ENCODE results near the gene UGT3A2.

UGT3A2 gene

GRCh38 chr5:36070687-36071571 is 4.2 kb upstream of the UGT3A2 start:
- Histone ChIP-seq H3K79me1 (ENCODE audit: low read length) (no peaks in the 10 kb centered on the region), H4K5ac (ENCODE audit: low read length) (no peak overlapping the region), H3K4ac (ENCODE audit: low read depth, low read length) (no peak overlapping the region), H2BK5ac (ENCODE audit: low read length) (no peak overlapping the region), H3K79me2 (ENCODE audit: control insufficient read depth, insufficient read depth, low read length) (no peaks in the 10 kb centered on the region), H3K23ac (ENCODE audit: low read length) (no peak overlapping the region), H3K4me1 (ENCODE audit: control insufficient read depth, low read depth, low read length) (no peaks in the 10 kb centered on the region), H4K8ac (ENCODE audit: low read depth, low read length) (no peak overlapping the region), H3K4me2 (ENCODE audit: low read length) (no peak overlapping the region), H3K4me3 (ENCODE audit: low read length) (no peak overlapping the region), H3K56ac (ENCODE audit: low read length) (no peak overlapping the region), H3K18ac (ENCODE audit: low read length) (no peak overlapping the region), H3K27me3 (ENCODE audit: insufficient read depth, low read length, poor library complexity) (no peaks in the 10 kb centered on the region), H2AK5ac (ENCODE audit: low read length) (no peak overlapping the region), H2BK120ac (ENCODE audit: low read depth, low read length) (no peak overlapping the region), H2BK15ac (replicated peaks; ENCODE audit: low read depth) (no peak overlapping the region), H3K9ac (ENCODE audit: low read length) (no peak overlapping the region), H3K36me3 (ENCODE audit: control insufficient read depth, insufficient read depth, low read length) (no peaks in the 10 kb centered on the region), H3K27ac (ENCODE audit: low read depth, low read length) (no peak overlapping the region)
- no CpG with 5 or more reads among the region's 9 CpGs for WGBS (ENCODE audit: extremely low coverage, insufficient coverage, low lambda C conversion rate)
- DNase-seq, result no peak

- Histone ChIP-seq H3K4ac (ENCODE audit: low read depth, low read length) (no peak overlapping the region), H3K4me3 (ENCODE audit: low read length) (no peak overlapping the region), H2BK15ac (replicated peaks; ENCODE audit: low read depth) (no peak overlapping the region), H3K23ac (ENCODE audit: low read length) (no peak overlapping the region), H3K27ac (ENCODE audit: low read depth, low read length) (no peak overlapping the region), H4K8ac (ENCODE audit: low read depth, low read length) (no peak overlapping the region), H3K36me3 (ENCODE audit: control insufficient read depth, insufficient read depth, low read length) (no peaks in the 10 kb centered on the region), H3K4me2 (ENCODE audit: low read length) (no peak overlapping the region), H3K79me1 (ENCODE audit: low read length) (no peaks in the 10 kb centered on the region), H2BK120ac (ENCODE audit: low read depth, low read length) (no peak overlapping the region), H2BK5ac (ENCODE audit: low read length) (no peak overlapping the region), H2AK5ac (ENCODE audit: low read length) (no peak overlapping the region), H4K5ac (ENCODE audit: low read length) (no peak overlapping the region), H3K79me2 (ENCODE audit: control insufficient read depth, insufficient read depth, low read length) (no peaks in the 10 kb centered on the region), H3K56ac (ENCODE audit: low read length) (no peak overlapping the region), H3K9ac (ENCODE audit: low read length) (no peak overlapping the region), H3K27me3 (ENCODE audit: insufficient read depth, low read length, poor library complexity) (no peaks in the 10 kb centered on the region), H3K18ac (ENCODE audit: low read length) (no peak overlapping the region), H3K4me1 (ENCODE audit: control insufficient read depth, low read depth, low read length) (no peaks in the 10 kb centered on the region)
- no CpG with 5 or more reads among the region's 5 CpGs for WGBS (ENCODE audit: extremely low coverage, insufficient coverage, low lambda C conversion rate)
- no peak for DNase-seq
These were observed 2.1 kb upstream of the UGT3A2 start for GRCh38 chr5:36068751-36069281.

GRCh38 chr5:36066001-36066539 is 612 bp downstream of the UGT3A2 start:
- no peak overlapping the region for H3K27ac ChIP-seq (ENCODE audit: low read depth, low read length)
- peak overlapping the region; percentile 66 for H3K56ac ChIP-seq (ENCODE audit: low read length)
- no peaks in the 10 kb centered on the region for H3K79me1 ChIP-seq (ENCODE audit: low read length)
- H3K4ac ChIP-seq (ENCODE audit: low read depth, low read length), result no peak overlapping the region
- H3K4me1 ChIP-seq (ENCODE audit: control insufficient read depth, low read depth, low read length), result no peaks in the 10 kb centered on the region
- no peak overlapping the region for H3K23ac ChIP-seq (ENCODE audit: low read length)
- H3K9ac ChIP-seq (ENCODE audit: low read length), result peak overlapping the region; percentile 63
- no peak overlapping the region for H2BK5ac ChIP-seq (ENCODE audit: low read length)
- no peak overlapping the region for H2BK120ac ChIP-seq (ENCODE audit: low read depth, low read length)
- no peak for DNase-seq
- H3K18ac ChIP-seq (ENCODE audit: low read length), result no peak overlapping the region
- H3K27me3 ChIP-seq (ENCODE audit: insufficient read depth, low read length, poor library complexity), result no peaks in the 10 kb centered on the region
- H2BK15ac ChIP-seq (replicated peaks; ENCODE audit: low read depth), result no peak overlapping the region
- no peaks in the 10 kb centered on the region for H3K36me3 ChIP-seq (ENCODE audit: control insufficient read depth, insufficient read depth, low read length)
- H3K4me2 ChIP-seq (ENCODE audit: low read length), result peak overlapping the region; percentile 63
- peak overlapping the region; percentile 39 for H3K4me3 ChIP-seq (ENCODE audit: low read length)
- WGBS (ENCODE audit: extremely low coverage, insufficient coverage, low lambda C conversion rate), result no CpG with 5 or more reads among the region's 13 CpGs
- no peak overlapping the region for H2AK5ac ChIP-seq (ENCODE audit: low read length)
- no peaks in the 10 kb centered on the region for H3K79me2 ChIP-seq (ENCODE audit: control insufficient read depth, insufficient read depth, low read length)
- no peak overlapping the region for H4K5ac ChIP-seq (ENCODE audit: low read length)
- no peak overlapping the region for H4K8ac ChIP-seq (ENCODE audit: low read depth, low read length)

- H3K27ac ChIP-seq (ENCODE audit: low read depth, low read length), result no peak overlapping the region
- H3K56ac ChIP-seq (ENCODE audit: low read length), result no peak overlapping the region
- H3K18ac ChIP-seq (ENCODE audit: low read length), result no peak overlapping the region
- no peak overlapping the region for H3K4me2 ChIP-seq (ENCODE audit: low read length)
- no peaks in the 10 kb centered on the region for H3K4me1 ChIP-seq (ENCODE audit: control insufficient read depth, low read depth, low read length)
- H3K27me3 ChIP-seq (ENCODE audit: insufficient read depth, low read length, poor library complexity), result no peaks in the 10 kb centered on the region
- peak overlapping the region; percentile 70 for H3K4ac ChIP-seq (ENCODE audit: low read depth, low read length)
- no peaks in the 10 kb centered on the region for H3K79me1 ChIP-seq (ENCODE audit: low read length)
- no peaks in the 10 kb centered on the region for H3K36me3 ChIP-seq (ENCODE audit: control insufficient read depth, insufficient read depth, low read length)
- no peak overlapping the region for H4K5ac ChIP-seq (ENCODE audit: low read length)
- no peak overlapping the region for H2AK5ac ChIP-seq (ENCODE audit: low read length)
- WGBS (ENCODE audit: extremely low coverage, insufficient coverage, low lambda C conversion rate), result no CpG with 5 or more reads among the region's 12 CpGs
- no peak overlapping the region for H3K23ac ChIP-seq (ENCODE audit: low read length)
- no peak overlapping the region for H3K4me3 ChIP-seq (ENCODE audit: low read length)
- DNase-seq, result peak; percentile 34
- H4K8ac ChIP-seq (ENCODE audit: low read depth, low read length), result no peak overlapping the region
- no peak overlapping the region for H2BK5ac ChIP-seq (ENCODE audit: low read length)
- no peaks in the 10 kb centered on the region for H3K79me2 ChIP-seq (ENCODE audit: control insufficient read depth, insufficient read depth, low read length)
- no peak overlapping the region for H2BK120ac ChIP-seq (ENCODE audit: low read depth, low read length)
- no peak overlapping the region for H2BK15ac ChIP-seq (replicated peaks; ENCODE audit: low read depth)
- no peak overlapping the region for H3K9ac ChIP-seq (ENCODE audit: low read length)
These were observed 6.2 kb downstream of the UGT3A2 start for GRCh38 chr5:36060420-36060887.

- no peak overlapping the region for H2BK120ac ChIP-seq (ENCODE audit: low read depth, low read length)
- no peak overlapping the region for H3K23ac ChIP-seq (ENCODE audit: low read length)
- no peak overlapping the region for H2BK15ac ChIP-seq (replicated peaks; ENCODE audit: low read depth)
- no peak overlapping the region for H4K5ac ChIP-seq (ENCODE audit: low read length)
- no peaks in the 10 kb centered on the region for H3K27me3 ChIP-seq (ENCODE audit: insufficient read depth, low read length, poor library complexity)
- H3K4me3 ChIP-seq (ENCODE audit: low read length), result no peak overlapping the region
- no peaks in the 10 kb centered on the region for H3K79me2 ChIP-seq (ENCODE audit: control insufficient read depth, insufficient read depth, low read length)
- no peak overlapping the region for H4K8ac ChIP-seq (ENCODE audit: low read depth, low read length)
- DNase-seq, result peak; percentile 63
- H3K56ac ChIP-seq (ENCODE audit: low read length), result no peak overlapping the region
- no peaks in the 10 kb centered on the region for H3K79me1 ChIP-seq (ENCODE audit: low read length)
- H3K4ac ChIP-seq (ENCODE audit: low read depth, low read length), result no peak overlapping the region
- H3K18ac ChIP-seq (ENCODE audit: low read length), result no peak overlapping the region
- H3K4me2 ChIP-seq (ENCODE audit: low read length), result no peak overlapping the region
- no CpG with 5 or more reads among the region's 5 CpGs for WGBS (ENCODE audit: extremely low coverage, insufficient coverage, low lambda C conversion rate)
- no peak overlapping the region for H3K27ac ChIP-seq (ENCODE audit: low read depth, low read length)
- H3K4me1 ChIP-seq (ENCODE audit: control insufficient read depth, low read depth, low read length), result no peaks in the 10 kb centered on the region
- H3K36me3 ChIP-seq (ENCODE audit: control insufficient read depth, insufficient read depth, low read length), result no peaks in the 10 kb centered on the region
- no peak overlapping the region for H3K9ac ChIP-seq (ENCODE audit: low read length)
- H2BK5ac ChIP-seq (ENCODE audit: low read length), result no peak overlapping the region
- no peak overlapping the region for H2AK5ac ChIP-seq (ENCODE audit: low read length)
These were observed 6.9 kb downstream of the UGT3A2 start for GRCh38 chr5:36059571-36060419.
